Aorta (tissue), 5 donors: ENCODE results near the gene METTL15. TPM values are rescaled to one million over a fixed set of nuclear protein-coding genes. Genes with fewer than 3 reads are reported as not detected.
"Not testable (repeated sequence)": the region's sequence is repeated elsewhere in the genome, so short reads cannot be mapped to it uniquely, and the experiment has no call there.

Source experiments
- ATAC-seq: fragments of 200-7000 bp; cut with Tn5 transposase; one replicate; pipeline ENCODE4 v1.9.1; 2022; ENCODE audit warnings: moderate library complexity; ENCODE audit not compliant: low FRiP score
- DNase-seq, 2 donors: peaks; one replicate each; pipeline ENCODE4 v3.0.0-alpha.2; 2020
- H3K27ac ChIP-seq, 2 donors: one replicate each; pipeline ENCODE4 v1.5.1; 2013; ENCODE audit warnings: low read length in 2 of 2, mild to moderate bottlenecking in 2 of 2, moderate library complexity in 2 of 2, control low read depth in 1 of 2, inconsistent platforms in 1 of 2, low read depth in 1 of 2
- H3K27me3 ChIP-seq, 2 donors: one replicate each; pipeline ENCODE4 v1.6.1; 2013; ENCODE audit warnings: control low read depth in 1 of 2, low read length in 1 of 2, mild to moderate bottlenecking in 1 of 2, moderate library complexity in 1 of 2; ENCODE audit not compliant: insufficient read depth in 2 of 2, control insufficient read depth in 1 of 2
- H3K36me3 ChIP-seq, 2 donors: one replicate each; pipeline ENCODE4 v1.6.1; 2013; ENCODE audit warnings: control low read depth in 1 of 2, low read length in 1 of 2, mild to moderate bottlenecking in 1 of 2; ENCODE audit not compliant: insufficient read depth in 2 of 2, control insufficient read depth in 1 of 2
- H3K4me1 ChIP-seq, 2 donors: one replicate each; pipeline ENCODE4 v1.6.1; 2013; ENCODE audit warnings: low read length in 2 of 2, control low read depth in 1 of 2, mild to moderate bottlenecking in 1 of 2, moderate library complexity in 1 of 2; ENCODE audit not compliant: insufficient read depth in 2 of 2, control insufficient read depth in 1 of 2
- H3K4me3 ChIP-seq, 2 donors: one replicate each; pipeline ENCODE4 v1.5.1; 2013; ENCODE audit warnings: low read length in 2 of 2, control low read depth in 1 of 2, mild to moderate bottlenecking in 1 of 2
- H3K9me3 ChIP-seq: one replicate; pipeline ENCODE4 v1.6.1; 2013; ENCODE audit warnings: mild to moderate bottlenecking, low read length; ENCODE audit not compliant: control insufficient read depth
- WGBS, 2 donors: extraction: QIAGEN DNeasy Blood & Tissue Kit; methylation state at CpG; one replicate each; pipeline ENCODE4 v1.1.7; 2013; 5-methylcytosine and 5-hydroxymethylcytosine counted together
- intact Hi-C, 2 donors: fragments of 100-400 bp; cut with DNase I; formaldehyde crosslinking; loops; one replicate each; pipeline versions ENCODE4 v1.14.2 to v1.15.0; 2022
- polyA plus RNA-seq, 2 donors: library from polyadenylated mRNA; stranded (reverse); fragments of 200-250 nt; gene quantifications; one replicate each; pipeline ENCODE4 v1.2.3, GENCODE V29; 2013
- total RNA-seq, 2 donors: library from RNA; stranded (reverse); fragmentation: NEBNext Ultra II Directional; extraction: Animal tissue kit (Norgen Biotek cat#: 25700); gene quantifications; one replicate each; pipeline ENCODE4 v1.2.1, GENCODE V29; 2021
- donor health status: healthy with polysubstance abuse.
- donor health status: Bipolar disorder and iron deficiency.
- donor health status: DM: no; HTN: no; CAD: no.
- donor health status: DM: no; HTN: no; CAD: no.
- donor health status: DM: yes; HTN: yes; CAD: no.

Gene METTL15
- total and polyA plus RNA-seq, 4 donors: 2.4 to 19.2 (median 10.5) TPM

GRCh38 chr11:28089378-28089777 is 18.8 kb upstream of the METTL15 start:
- H3K4me3 ChIP-seq: no peak overlapping the region
- 93 to 95% methylated on average over 5 of the region's 5 CpGs for WGBS, 2 donors
- no peaks in the 10 kb centered on the region for H3K27me3 ChIP-seq
- ATAC-seq: no peak
- intact Hi-C loops: no loop called here
- no peaks in the 10 kb centered on the region for H3K4me1 ChIP-seq
- DNase-seq: no peak
- no peaks in the 10 kb centered on the region for H3K36me3 ChIP-seq
- no peaks in the 10 kb centered on the region for H3K9me3 ChIP-seq
- H3K27ac ChIP-seq: no peak overlapping the region

GRCh38 chr11:28090052-28090749 is 18.0 kb upstream of the METTL15 start:
- Histone ChIP-seq H3K27me3 (no peaks in the 10 kb centered on the region), H3K4me3 (no peak overlapping the region), H3K27ac (no peak overlapping the region), H3K9me3 (no peaks in the 10 kb centered on the region), H3K36me3 (no peaks in the 10 kb centered on the region), H3K4me1 (no peaks in the 10 kb centered on the region)
- no peak for ATAC-seq
- 75 to 80% methylated on average over 2 of the region's 2 CpGs for WGBS, 2 donors
- no peak for DNase-seq
- intact Hi-C loops: no loop called here

GRCh38 chr11:28092786-28093185 is 15.4 kb upstream of the METTL15 start:
- DNase-seq (no peak), ATAC-seq (no peak)
- Histone ChIP-seq H3K9me3 (no peaks in the 10 kb centered on the region), H3K4me1 (no peaks in the 10 kb centered on the region), H3K27me3 (no peaks in the 10 kb centered on the region), H3K27ac (no peak overlapping the region), H3K36me3 (no peaks in the 10 kb centered on the region), H3K4me3 (no peak overlapping the region)
- intact Hi-C loops: no loop called here

GRCh38 chr11:28098257-28098656 is 9.9 kb upstream of the METTL15 start:
- intact Hi-C loops: no loop called here
- Histone ChIP-seq H3K27me3 (no peaks in the 10 kb centered on the region), H3K4me1 (no peaks in the 10 kb centered on the region), H3K27ac (no peak overlapping the region), H3K9me3 (no peaks in the 10 kb centered on the region), H3K4me3 (no peak overlapping the region), H3K36me3 (no peaks in the 10 kb centered on the region)
- DNase-seq (no peak), ATAC-seq (no peak)
- WGBS, 2 donors: 33 to 53% methylated on average over 1 of the region's 1 CpG

- H3K27ac ChIP-seq: no peak overlapping the region
- H3K9me3 ChIP-seq: no peaks in the 10 kb centered on the region
- no peak for DNase-seq
- WGBS, 2 donors: 39 to 47% methylated on average over 1 of the region's 1 CpG
- no peak overlapping the region for H3K4me3 ChIP-seq
- no peak for ATAC-seq
- no peaks in the 10 kb centered on the region for H3K36me3 ChIP-seq
- H3K27me3 ChIP-seq: no peaks in the 10 kb centered on the region
- intact Hi-C loops: loop anchor here in 1 of 2 donors (10.0 kb wide), 1 partner anchor 405 kb away; no protein-coding TSS in a partner anchor
- H3K4me1 ChIP-seq: no peaks in the 10 kb centered on the region
Observed at GRCh38 chr11:28099715-28100114, 8.5 kb upstream of the METTL15 start.

- Histone ChIP-seq H3K27me3 (no peaks in the 10 kb centered on the region), H3K36me3 (no peaks in the 10 kb centered on the region), H3K27ac (no peak overlapping the region), H3K4me3 (no peak overlapping the region), H3K4me1 (no peaks in the 10 kb centered on the region), H3K9me3 (no peaks in the 10 kb centered on the region)
- ATAC-seq (no peak), DNase-seq (no peak)
- 79 to 86% methylated on average over 2 of the region's 2 CpGs for WGBS, 2 donors
- intact Hi-C loops: loop anchor here in 1 of 2 donors (10.0 kb wide), 1 partner anchor 406 kb away; no protein-coding TSS in a partner anchor
Observed at GRCh38 chr11:28100665-28101064, 7.5 kb upstream of the METTL15 start.

- not testable (repeated sequence) for H3K27me3 ChIP-seq, H3K36me3 ChIP-seq, H3K4me1 ChIP-seq, ATAC-seq, H3K27ac ChIP-seq, DNase-seq, H3K4me3 ChIP-seq, H3K9me3 ChIP-seq
- intact Hi-C loops: loop anchor here in 1 of 2 donors (10.0 kb wide), 1 partner anchor 407 kb away; no protein-coding TSS in a partner anchor
- WGBS, 2 donors: 77 to 82% methylated on average over 4 of the region's 4 CpGs
Observed at GRCh38 chr11:28102300-28102699, 5.9 kb upstream of the METTL15 start.

- no peak for DNase-seq
- WGBS, 2 donors: 92 to 94% methylated on average over 1 of the region's 1 CpG
- intact Hi-C loops: loop anchor here in 1 of 2 donors (10.0 kb wide), 1 partner anchor 410 kb away; no protein-coding TSS in a partner anchor
- peaks cover 0 to 2% of the 10 kb centered on the region in 2 donors for H3K4me1 ChIP-seq
- no peak overlapping the region for H3K27ac ChIP-seq
- H3K27me3 ChIP-seq: no peaks in the 10 kb centered on the region
- no peak overlapping the region for H3K4me3 ChIP-seq
- no peaks in the 10 kb centered on the region for H3K9me3 ChIP-seq
- H3K36me3 ChIP-seq: no peaks in the 10 kb centered on the region
- ATAC-seq: no peak
Observed at GRCh38 chr11:28104425-28104824, 3.8 kb upstream of the METTL15 start.

- H3K4me3 ChIP-seq: no peak overlapping the region
- peaks cover 0 to 2% of the 10 kb centered on the region in 2 donors for H3K4me1 ChIP-seq
- ATAC-seq (no peak), DNase-seq (no peak)
- no peaks in the 10 kb centered on the region for H3K9me3 ChIP-seq
- no peak overlapping the region for H3K27ac ChIP-seq
- WGBS, 2 donors: 87 to 89% methylated on average over 2 of the region's 2 CpGs
- intact Hi-C loops: loop anchor here in 1 of 2 donors (10.0 kb wide), 1 partner anchor 410 kb away; no protein-coding TSS in a partner anchor
- H3K36me3 ChIP-seq: no peaks in the 10 kb centered on the region
- no peaks in the 10 kb centered on the region for H3K27me3 ChIP-seq
Observed at GRCh38 chr11:28104984-28105383, 3.2 kb upstream of the METTL15 start.
